Heart right ventricle (tissue), 16 donors: ENCODE results near the gene PLCD3. TPM values are rescaled to one million over a fixed set of nuclear protein-coding genes. Genes with fewer than 3 reads are reported as not detected.

Experiments used
- ATAC-seq, 8 donors: fragments of 200-7000 bp; cut with Tn5 transposase; one replicate each; pipeline ENCODE4 v1.9.1; 2020; ENCODE audit warnings: mild to moderate bottlenecking in 8 of 8, moderate library complexity in 8 of 8, moderate number of reproducible peaks in 1 of 8
- DNase-seq, 2 donors: peaks; one replicate each; pipeline ENCODE4 v3.0.0-alpha.2; 2020
- H3K27ac ChIP-seq, 10 donors: fragments of 200-600 bp; sonication (generic) in 2 of 10; one replicate each; pipeline versions ENCODE4 v1.5.0 to v1.8.0; 2020 to 2022; ENCODE audit warnings: mild to moderate bottlenecking in 3 of 10
- H3K27me3 ChIP-seq, 7 donors: fragments of 200-600 bp; one replicate each; pipeline ENCODE4 v1.8.0; 2021 to 2022; ENCODE audit warnings: mild to moderate bottlenecking in 2 of 7
- H3K36me3 ChIP-seq, 9 donors: fragments of 200-600 bp; sonication (generic) in 1 of 9; one replicate each; pipeline versions ENCODE4 v1.5.0 to v1.8.0; 2020 to 2022; ENCODE audit warnings: mild to moderate bottlenecking in 2 of 9
- H3K4me1 ChIP-seq, 9 donors: fragments of 200-600 bp; sonication (generic) in 1 of 9; one replicate each; pipeline versions ENCODE4 v1.5.0 to v1.8.0; 2020 to 2022; ENCODE audit warnings: mild to moderate bottlenecking in 4 of 9
- H3K4me3 ChIP-seq, 10 donors: fragments of 200-600 bp; sonication (generic) in 2 of 10; one replicate each; pipeline versions ENCODE4 v1.5.0 to v1.8.0; 2020 to 2022; ENCODE audit warnings: mild to moderate bottlenecking in 7 of 10, moderate library complexity in 2 of 10
- H3K9me3 ChIP-seq, 11 donors: fragments of 200-600 bp in 10 of 11; sonication (generic) in 2 of 11; one replicate each; pipeline versions ENCODE4 v1.5.0 to v1.8.0; 2013 to 2022; ENCODE audit warnings: mild to moderate bottlenecking in 2 of 11, control low read depth in 1 of 11, moderate library complexity in 1 of 11
- WGBS, 2 donors: extraction: QIAGEN DNeasy Blood & Tissue Kit; methylation state at CpG; one replicate each; pipeline ENCODE4 v1.1.7; 2013; ENCODE audit warnings: inconsistent platforms in 1 of 2; 5-methylcytosine and 5-hydroxymethylcytosine counted together
- intact Hi-C, 10 donors: fragments of 100-400 bp; cut with DNase I; formaldehyde crosslinking; loops; one replicate each; pipeline versions ENCODE4 v1.11.1 to v1.14.2; 2022
- polyA plus RNA-seq, 2 donors: library from polyadenylated mRNA; stranded (reverse); fragments of 200-250 nt; gene quantifications; one replicate each; pipeline ENCODE4 v1.2.3, GENCODE V29; 2013
- total RNA-seq, 10 donors: library from RNA; stranded (reverse); fragmentation: NEBNext Ultra II Directional in 3 of 10; extraction: Animal tissue kit (Norgen Biotek cat#: 25700) in 3 of 10; gene quantifications; one replicate each; pipeline versions ENCODE4 v1.2.1 to v1.2.4, GENCODE V29; 2021 to 2023
- TF ChIP-seq, protein P1 (sequence below), 9 donors: fragments of 200-600 bp; sonication (generic) in 2 of 9; IDR thresholded peaks; one replicate each; pipeline versions ENCODE4 v1.5.0 to v1.8.0; 2021 to 2022; ENCODE audit warnings: antibody characterized with exemption in 9 of 9, mild to moderate bottlenecking in 5 of 9, moderate library complexity in 1 of 9
- donor health status: Arrhythmogenic right ventricular cardiomyopathy.
- donor health status: ischemic (EF 13 %, LVEDD 7.1; RV severe dilation, severe dysfunction).
- donor health status: healthy with polysubstance abuse.
- donor health status: DM: no; HTN: yes; CAD: no.
- donor health status: DM: no; HTN: no; CAD: no.
- donor health status: ischemic (EF 25% LVEDD 6.9; RV normal size, moderate dysfunction).
- donor health status: ischemic (EF 25% LVEDD 5.7; RV mildly dilated, moderate dysfunction).
- donor health status: healthy.
- donor health status: DM: yes; HTN: yes; CAD: no.
- donor health status: Ischemic cardiomyopathy.
- donor health status: ischemic (EF 35%, LVEDD 5.7; RV mildly dilated, moderate dysfunction).
- donor health status: nonischemic (EF 11% LVEDD 7.7; RV severe dilation, severe dysfunction).
- donor health status: DM: yes; HTN: yes; CAD: no.
- donor health status: PGD.
- donor health status: ischemic (EF 29% LVEDD 5.4; RV normal size, mild dysfunction).
- donor health status: nonischemic (EF 23%, LVEDD 6.1; RV moderate dilation, normal function).

The PLCD3 gene
- total and polyA plus RNA-seq, 12 donors: 44.6 to 188 (median 112) TPM

DNA sequence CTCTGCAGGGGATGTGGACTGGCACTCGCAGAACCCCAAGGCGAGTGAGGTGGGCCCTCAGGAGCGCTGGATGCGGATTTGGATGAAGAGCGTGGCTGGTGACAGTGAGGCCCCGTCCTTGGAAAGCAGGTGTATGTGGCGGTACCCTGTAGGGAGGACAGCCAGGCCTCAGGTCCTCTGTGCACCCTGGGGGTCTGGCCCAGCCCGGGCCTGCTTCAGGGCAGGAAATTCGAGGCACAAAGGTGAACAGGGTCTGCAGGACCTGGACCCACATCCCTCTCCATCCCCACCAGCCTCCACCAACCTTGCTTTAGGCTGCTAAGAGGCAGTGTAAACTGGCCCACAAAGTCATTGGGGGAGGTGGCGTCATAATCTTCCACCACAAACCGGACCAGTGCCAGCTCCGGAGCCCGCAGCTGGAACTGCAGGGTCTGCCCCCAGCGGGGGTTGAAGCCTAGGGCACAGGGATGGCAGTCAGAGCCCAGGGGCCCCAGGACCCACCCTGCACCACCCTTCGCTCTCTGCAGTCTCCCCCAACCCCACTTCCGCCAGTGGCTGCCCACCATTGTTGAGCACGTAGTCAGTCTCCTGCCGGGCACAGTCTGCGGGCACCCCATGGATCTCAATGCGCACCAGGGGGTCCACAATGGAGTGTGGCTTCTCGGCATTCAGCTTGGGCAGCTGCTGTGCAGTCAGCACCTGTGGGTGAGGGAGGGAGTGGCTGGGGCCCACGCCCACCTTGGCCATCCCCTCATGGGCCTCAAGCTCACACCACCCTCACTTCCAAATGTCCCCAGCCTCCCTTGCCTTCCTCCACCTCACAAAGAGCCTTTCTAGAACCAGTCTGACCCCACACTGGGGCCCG is 19.5 kb downstream of the PLCD3 start:
- Histone ChIP-seq H3K4me3 (no peak overlapping the region), H3K27me3 (no peaks in the 10 kb centered on the region), H3K36me3 (peaks cover 0 to 55% (median 9%) of the 10 kb centered on the region in 9 donors), H3K27ac (peak overlapping the region in 8 of 10 donors; percentile 52 to 94 (median 88)), H3K9me3 (no peaks in the 10 kb centered on the region), H3K4me1 (peaks cover 5 to 47% (median 29%) of the 10 kb centered on the region in 9 donors)
- TF ChIP-seq, protein P1, sequence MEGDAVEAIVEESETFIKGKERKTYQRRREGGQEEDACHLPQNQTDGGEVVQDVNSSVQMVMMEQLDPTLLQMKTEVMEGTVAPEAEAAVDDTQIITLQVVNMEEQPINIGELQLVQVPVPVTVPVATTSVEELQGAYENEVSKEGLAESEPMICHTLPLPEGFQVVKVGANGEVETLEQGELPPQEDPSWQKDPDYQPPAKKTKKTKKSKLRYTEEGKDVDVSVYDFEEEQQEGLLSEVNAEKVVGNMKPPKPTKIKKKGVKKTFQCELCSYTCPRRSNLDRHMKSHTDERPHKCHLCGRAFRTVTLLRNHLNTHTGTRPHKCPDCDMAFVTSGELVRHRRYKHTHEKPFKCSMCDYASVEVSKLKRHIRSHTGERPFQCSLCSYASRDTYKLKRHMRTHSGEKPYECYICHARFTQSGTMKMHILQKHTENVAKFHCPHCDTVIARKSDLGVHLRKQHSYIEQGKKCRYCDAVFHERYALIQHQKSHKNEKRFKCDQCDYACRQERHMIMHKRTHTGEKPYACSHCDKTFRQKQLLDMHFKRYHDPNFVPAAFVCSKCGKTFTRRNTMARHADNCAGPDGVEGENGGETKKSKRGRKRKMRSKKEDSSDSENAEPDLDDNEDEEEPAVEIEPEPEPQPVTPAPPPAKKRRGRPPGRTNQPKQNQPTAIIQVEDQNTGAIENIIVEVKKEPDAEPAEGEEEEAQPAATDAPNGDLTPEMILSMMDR (IDR thresholded peaks at IDR 0.05): no peak
- WGBS, 2 donors: 92 to 97% methylated on average over 23 of the region's 23 CpGs
- ATAC-seq (no peak), DNase-seq (no peak)
- intact Hi-C loops: no loop called here

GRCh38 chr17:45111850-45112249 is 20.5 kb downstream of the PLCD3 start:
- Histone ChIP-seq H3K4me1 (peaks cover 5 to 57% (median 29%) of the 10 kb centered on the region in 9 donors), H3K4me3 (no peak overlapping the region), H3K36me3 (peaks cover 0 to 61% (median 10%) of the 10 kb centered on the region in 9 donors), H3K27ac (peak overlapping the region; percentile 46 to 94 (median 88)), H3K9me3 (no peaks in the 10 kb centered on the region), H3K27me3 (no peaks in the 10 kb centered on the region)
- TF ChIP-seq, protein P1 (IDR thresholded peaks at IDR 0.05): no peak
- intact Hi-C loops: no loop called here
- WGBS, 2 donors: 95% methylated on average over 11 of the region's 11 CpGs
- DNase-seq (no peak), ATAC-seq (no peak)

DNA sequence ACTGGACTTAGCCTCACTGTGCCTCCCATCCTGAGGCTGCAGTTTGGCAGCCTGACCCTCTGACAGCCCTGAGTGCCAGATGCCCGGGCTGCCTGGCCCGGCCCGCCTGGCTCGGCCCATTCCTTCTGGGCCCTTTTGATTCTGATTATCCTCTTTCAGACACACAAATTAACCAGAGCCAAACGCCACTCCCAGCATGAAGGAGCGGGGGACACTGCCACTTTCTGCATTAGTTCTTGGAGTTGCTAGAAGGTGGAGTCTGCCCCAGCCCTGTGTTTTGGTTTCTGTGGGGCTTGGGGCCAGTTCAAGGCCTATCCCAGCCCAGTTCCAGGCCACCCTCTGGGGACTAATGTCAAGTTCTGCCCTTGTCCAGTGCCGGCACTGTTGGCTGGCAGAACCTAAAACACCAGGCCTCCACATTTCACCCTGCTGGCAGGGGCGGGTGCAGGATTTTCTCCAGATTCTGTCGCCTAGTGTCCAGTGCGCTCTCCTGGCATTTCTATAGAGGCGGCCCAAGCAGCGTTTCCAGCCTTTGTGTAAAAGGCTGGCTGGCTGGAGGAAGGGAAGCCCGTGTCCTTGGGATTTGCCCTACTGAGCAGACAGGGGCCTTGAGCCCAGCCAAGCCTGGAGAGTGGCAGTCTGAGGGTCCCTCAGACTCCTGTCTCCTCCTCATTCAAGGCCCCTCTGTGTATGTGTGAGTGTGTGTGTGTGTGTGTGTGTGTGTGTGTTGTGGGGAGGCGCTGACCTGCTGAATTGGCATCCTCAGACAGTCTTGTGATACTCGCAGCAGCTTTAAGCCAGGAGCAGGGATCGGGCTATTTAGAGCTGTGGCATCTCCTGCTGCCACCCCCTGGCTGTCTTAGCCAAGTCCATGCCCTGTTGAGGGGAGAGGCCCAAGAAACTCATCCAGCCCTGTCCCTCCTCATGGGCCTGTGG is 21.4 kb downstream of the PLCD3 start:
- Histone ChIP-seq H3K4me3 (no peak overlapping the region), H3K27me3 (no peaks in the 10 kb centered on the region), H3K27ac (peak overlapping the region; percentile 62 to 94 (median 88)), H3K4me1 (peaks cover 5 to 66% (median 33%) of the 10 kb centered on the region in 9 donors), H3K36me3 (peaks cover 0 to 62% (median 15%) of the 10 kb centered on the region in 9 donors), H3K9me3 (no peaks in the 10 kb centered on the region)
- intact Hi-C loops: no loop called here
- ATAC-seq (peak; percentile 67 to 90 (median 81)), DNase-seq (peak in 1 of 2 donors; percentile 76)
- TF ChIP-seq, protein P1 (IDR thresholded peaks at IDR 0.05): peak in 1 of 9 donors; percentile 35
- WGBS, 2 donors: 36 to 53% methylated on average over 16 of the region's 16 CpGs
